Lower leg skin (tissue), 3 donors: ENCODE measurements around the gene CHPF2.

ENCODE experiments used
- CTCF ChIP-seq, 3 donors: fragments of 450-650 bp; IDR thresholded peaks; one replicate each; pipeline ENCODE4 v1.5.1; 2016; ENCODE audit warnings: antibody characterized with exemption in 3 of 3, mild to moderate bottlenecking in 3 of 3, moderate library complexity in 2 of 3
- POLR2A ChIP-seq, 2 donors: fragments of 450-650 bp; IDR thresholded peaks; one replicate each; pipeline ENCODE4 v1.6.1; 2016 to 2017; ENCODE audit warnings: antibody characterized with exemption in 2 of 2, mild to moderate bottlenecking in 1 of 2, moderate library complexity in 1 of 2

- TF ChIP-seq CTCF (IDR thresholded peaks at IDR 0.05), result no peak
- TF ChIP-seq POLR2A (IDR thresholded peaks at IDR 0.05), result no peak
Measured at GRCh38 chr7:151238924-151239836, 6.9 kb downstream of the CHPF2 start.
